GM10266 (cell line): ENCODE measurements around the gene TGFB1I1.

ENCODE experiments used
- DNase-seq: peaks from one replicate; pipeline ENCODE4 v3.0.0; 2012; ENCODE audit errors: extremely low spot score
- TF ChIP-seq, protein P1 (sequence below): IDR thresholded peaks from 2 replicates; pipeline ENCODE4 v1.5.1; 2012; ENCODE audit warnings: mild to moderate bottlenecking, low read depth; ENCODE audit not compliant: control insufficient read depth, insufficient read depth; ENCODE audit errors: missing control alignments

TGFB1I1 gene

DNA sequence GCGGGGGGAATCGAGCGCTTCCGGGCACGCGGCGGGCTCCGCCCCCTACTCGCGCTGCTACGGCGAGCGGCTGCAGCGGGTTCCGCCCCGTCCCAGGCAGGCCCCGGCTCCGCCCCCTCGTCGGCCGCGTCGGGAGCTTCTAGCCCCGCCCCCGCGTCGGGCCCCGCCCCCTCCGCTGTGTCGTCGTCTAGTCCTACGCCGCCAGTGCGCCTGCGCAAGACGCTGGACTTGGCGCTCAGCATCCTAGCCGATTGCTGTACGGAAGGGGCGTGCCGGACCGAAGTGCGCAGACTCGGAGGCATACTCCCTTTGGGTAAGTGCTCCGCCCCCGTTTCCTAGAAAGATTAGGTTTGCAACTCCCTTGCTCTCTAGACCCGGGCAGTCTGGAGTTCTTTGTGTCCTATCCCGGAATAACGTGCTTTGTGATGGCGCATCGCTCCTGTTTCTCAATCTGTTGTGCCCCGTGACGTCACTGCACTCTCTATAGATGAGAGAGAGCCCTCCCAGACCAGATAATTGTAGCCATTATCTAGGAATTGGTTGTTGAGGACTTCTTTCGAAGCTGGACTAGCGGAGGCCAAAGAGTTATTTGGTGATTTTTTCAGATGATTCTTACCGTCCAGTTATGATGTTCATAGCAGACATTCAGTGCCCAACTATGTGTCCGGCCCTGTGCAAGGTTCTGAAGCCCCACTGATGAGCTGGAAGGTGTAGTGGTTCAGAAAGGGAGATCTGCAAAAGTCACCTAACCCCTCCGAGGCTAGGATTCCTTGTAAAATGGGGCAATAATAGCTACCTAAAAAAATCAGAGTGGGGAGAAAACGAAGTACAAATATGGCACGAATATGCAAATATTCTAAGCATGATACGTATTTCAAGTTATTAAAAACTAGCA lies 12.0 kb upstream of the TGFB1I1 start:
- TF ChIP-seq, protein P1, sequence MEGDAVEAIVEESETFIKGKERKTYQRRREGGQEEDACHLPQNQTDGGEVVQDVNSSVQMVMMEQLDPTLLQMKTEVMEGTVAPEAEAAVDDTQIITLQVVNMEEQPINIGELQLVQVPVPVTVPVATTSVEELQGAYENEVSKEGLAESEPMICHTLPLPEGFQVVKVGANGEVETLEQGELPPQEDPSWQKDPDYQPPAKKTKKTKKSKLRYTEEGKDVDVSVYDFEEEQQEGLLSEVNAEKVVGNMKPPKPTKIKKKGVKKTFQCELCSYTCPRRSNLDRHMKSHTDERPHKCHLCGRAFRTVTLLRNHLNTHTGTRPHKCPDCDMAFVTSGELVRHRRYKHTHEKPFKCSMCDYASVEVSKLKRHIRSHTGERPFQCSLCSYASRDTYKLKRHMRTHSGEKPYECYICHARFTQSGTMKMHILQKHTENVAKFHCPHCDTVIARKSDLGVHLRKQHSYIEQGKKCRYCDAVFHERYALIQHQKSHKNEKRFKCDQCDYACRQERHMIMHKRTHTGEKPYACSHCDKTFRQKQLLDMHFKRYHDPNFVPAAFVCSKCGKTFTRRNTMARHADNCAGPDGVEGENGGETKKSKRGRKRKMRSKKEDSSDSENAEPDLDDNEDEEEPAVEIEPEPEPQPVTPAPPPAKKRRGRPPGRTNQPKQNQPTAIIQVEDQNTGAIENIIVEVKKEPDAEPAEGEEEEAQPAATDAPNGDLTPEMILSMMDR = no peak
- peak; percentile 99 for DNase-seq

DNA sequence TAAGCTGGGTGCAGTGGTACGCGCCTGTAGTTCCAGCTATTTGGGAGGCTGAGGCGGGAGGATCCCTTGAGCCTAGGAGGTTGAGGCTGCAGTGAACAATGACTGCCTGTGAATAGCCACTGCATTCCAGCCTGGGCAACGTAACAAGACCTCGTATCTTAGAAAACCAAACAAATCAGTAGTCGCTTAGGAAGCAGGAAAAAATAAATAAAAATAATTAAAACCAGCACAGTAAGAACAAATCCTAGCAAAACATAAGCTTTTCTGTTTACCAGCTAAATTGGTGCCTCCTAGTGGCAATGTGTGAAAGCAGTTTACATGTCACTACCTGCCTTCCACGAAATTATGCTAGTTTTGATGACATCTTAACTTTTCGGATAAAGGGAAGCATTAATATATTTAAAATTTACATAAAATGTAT lies 11.4 kb upstream of the TGFB1I1 start:
- DNase-seq = peak; percentile 55
- TF ChIP-seq, protein P1 = peak; percentile 73

DNA sequence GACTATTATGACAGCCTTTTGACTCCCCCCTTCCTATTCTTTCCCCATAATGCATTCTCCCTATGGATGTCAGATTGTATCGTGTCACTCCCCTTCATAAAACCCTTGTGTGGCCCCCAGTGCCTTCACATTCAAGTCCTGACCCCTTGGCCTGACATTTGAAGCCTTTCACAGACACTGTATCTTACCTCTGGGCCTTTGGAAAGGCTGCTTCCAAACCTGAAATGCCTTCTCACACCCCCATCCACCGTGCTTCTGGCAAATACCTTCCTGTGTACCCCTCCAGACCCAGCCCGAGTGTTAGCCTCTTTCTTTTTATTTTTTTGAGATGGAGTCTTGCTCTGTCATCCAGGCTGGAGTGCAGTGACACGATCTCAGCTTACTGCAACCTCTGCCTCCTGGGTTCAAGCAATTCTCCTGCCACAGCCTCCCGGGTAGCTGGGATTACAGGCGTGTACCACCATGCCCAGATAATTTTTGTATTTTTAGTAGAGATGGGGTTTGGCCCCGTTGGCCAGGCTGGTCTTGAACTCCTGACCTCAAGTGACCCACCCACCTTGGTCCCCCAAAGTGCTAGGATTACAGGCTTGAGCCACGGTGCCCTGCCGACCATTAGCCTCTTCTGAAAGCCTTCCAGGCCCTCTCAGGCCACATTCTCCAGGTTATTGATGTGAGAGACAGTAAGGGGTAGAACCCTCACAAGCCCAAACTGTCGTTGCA lies 10.6 kb upstream of the TGFB1I1 start:
- TF ChIP-seq, protein P1 = no peak
- no peak for DNase-seq

DNA sequence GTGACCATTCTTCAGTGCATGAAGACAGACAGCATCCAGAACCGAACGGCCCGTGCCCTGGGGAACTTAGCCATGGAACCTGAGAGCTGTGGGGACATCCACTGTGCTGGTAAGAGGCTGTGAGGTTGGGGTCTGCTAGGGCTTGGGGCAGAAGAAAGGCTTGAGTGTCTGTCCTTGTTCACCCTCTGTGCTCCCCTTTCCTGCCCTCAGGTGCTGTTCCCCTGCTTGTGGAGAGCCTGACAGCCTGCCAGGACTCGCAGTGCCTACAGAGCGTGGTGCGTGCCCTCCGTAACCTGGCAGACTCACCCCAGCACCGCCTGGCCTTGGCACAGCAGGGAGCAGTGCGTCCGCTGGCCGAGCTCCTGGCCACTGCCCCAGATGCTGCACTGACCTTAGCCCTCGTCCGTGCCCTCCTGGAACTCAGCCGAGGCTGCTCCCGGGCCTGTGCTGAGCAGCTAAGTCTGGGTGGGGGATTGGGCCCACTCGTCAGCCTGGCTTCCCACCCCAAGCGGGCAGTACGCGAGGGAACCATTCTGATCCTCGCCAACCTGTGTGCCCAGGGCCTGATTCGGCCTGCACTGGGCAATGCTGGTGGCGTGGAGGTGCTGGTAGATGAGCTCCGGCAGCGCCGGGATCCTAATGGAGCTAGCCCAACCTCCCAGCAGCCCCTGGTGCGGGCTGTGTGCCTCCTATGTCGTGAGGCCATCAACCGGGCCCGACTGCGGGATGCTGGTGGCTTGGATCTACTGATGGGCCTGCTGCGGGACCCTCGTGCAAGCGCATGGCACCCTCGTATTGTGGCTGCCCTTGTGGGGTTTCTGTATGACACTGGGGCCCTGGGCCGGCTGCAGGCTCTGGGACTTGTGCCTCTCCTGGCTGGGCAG lies 9.8 kb upstream of the TGFB1I1 start:
- TF ChIP-seq, protein P1 = no peak
- DNase-seq = no peak

DNA sequence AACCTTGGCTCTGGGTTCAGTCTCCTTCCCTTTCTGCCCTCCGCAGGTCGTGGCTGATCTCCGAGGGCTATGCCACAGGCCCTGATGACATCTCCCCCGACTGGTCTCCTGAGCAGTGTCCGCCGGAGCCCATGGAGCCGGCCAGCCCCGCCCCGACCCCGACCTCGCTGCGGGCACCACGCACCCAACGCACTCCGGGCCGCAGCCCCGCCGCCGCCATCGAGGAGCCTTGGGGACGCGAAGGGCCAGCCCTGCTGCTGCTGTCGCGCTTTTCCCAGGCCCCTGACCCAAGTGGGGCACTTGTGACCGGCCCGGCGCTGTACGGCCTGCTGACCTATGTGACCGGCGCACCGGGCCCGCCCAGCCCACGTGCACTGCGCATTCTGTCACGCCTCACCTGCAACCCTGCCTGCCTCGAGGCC lies 7.6 kb upstream of the TGFB1I1 start:
- DNase-seq = no peak
- TF ChIP-seq, protein P1 = no peak

DNA sequence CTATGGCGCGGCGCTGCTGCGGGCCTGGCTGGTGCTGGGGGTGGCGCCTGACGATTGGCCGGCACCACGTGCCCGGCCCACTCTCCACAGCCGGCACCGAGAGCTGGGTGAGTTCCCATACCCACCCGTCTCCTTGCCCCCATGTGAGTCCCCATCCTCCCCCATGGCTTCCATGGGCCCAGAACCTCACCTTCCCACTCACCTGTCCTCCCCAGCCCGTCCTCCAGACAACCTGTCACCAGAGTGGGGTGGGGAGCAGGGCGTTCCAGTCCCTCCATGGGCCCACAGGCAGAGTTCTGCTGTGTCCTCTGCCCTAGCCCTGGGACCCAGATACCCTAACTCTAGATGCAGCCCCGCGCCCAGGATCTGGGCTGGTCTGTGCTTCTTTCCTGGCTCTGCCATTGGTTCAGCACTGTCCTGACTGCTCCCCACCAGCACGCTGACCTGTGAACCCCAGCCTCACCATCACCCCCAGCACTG lies 7.1 kb upstream of the TGFB1I1 start:
- TF ChIP-seq, protein P1 = no peak
- DNase-seq = no peak
